AG04450 (cell line): Measurements from ENCODE around the gene PARD3. TPM values are rescaled to one million over a fixed set of nuclear protein-coding genes. Genes with fewer than 3 reads are reported as not detected.

Source experiments
- CTCF ChIA-PET: fragments of 300-600, 350-600 bp; formaldehyde crosslinking; extraction: SDS; loops from one replicate; lab custom pipeline; 2022; ENCODE audit warnings: antibody characterized with exemption, inconsistent platforms; lab: Charles Lee
- POLR2A ChIA-PET: fragments of 350-600 bp; formaldehyde crosslinking; extraction: SDS; loops from one replicate; lab custom pipeline; 2021; ENCODE audit warnings: antibody characterized with exemption, inconsistent platforms; lab: Yijun Ruan, JAX
- DNase-seq: peaks from one replicate; pipeline ENCODE4 v3.0.0-alpha.2; 2011; ENCODE audit warnings: low read depth, low spot score
- H3K27ac ChIP-seq: one replicate; pipeline ENCODE4 v1.5.1; 2012; ENCODE audit warnings: low read depth, low read length, control low read depth
- H3K27me3 ChIP-seq: one replicate; pipeline ENCODE4 v1.6.0; 2012; ENCODE audit warnings: low read length; ENCODE audit not compliant: control insufficient read depth, insufficient read depth
- H3K4me3 ChIP-seq: 2 replicates; pipeline ENCODE4 v1.5.1; 2011; ENCODE audit warnings: mild to moderate bottlenecking, low read depth, low read length, control low read depth
- H3K9me3 ChIP-seq: 2 replicates; pipeline ENCODE4 v1.5.1; 2012; ENCODE audit warnings: low read length; ENCODE audit not compliant: control insufficient read depth, insufficient read depth
- CTCF ChIP-seq: IDR thresholded peaks from 2 replicates; pipeline ENCODE4 v1.5.1; 2011; ENCODE audit warnings: low read depth, low read length, control low read depth, inconsistent platforms
- polyA plus RNA-seq: library from polyadenylated mRNA; depleted of rRNA; stranded (reverse); fragments of >200 nt; gene quantifications from 2 replicates; pipeline ENCODE4 v1.2.3, GENCODE V29; 2011

PARD3 gene
- polyA plus RNA-seq, 1 experiment: 43.1 TPM

GRCh38 chr10:34780818-34781380 is 34.2 kb downstream of the PARD3 start:
- TF ChIP-seq CTCF: no peak
- CTCF ChIA-PET: interaction anchor here (0.8 kb wide), 1 partner anchor 48 kb away, joined by 3 read pairs; no protein-coding TSS in a partner anchor
- no peak for DNase-seq
- Histone ChIP-seq H3K27ac (peak overlapping the region; percentile 25), H3K4me3 (peak overlapping the region; percentile 28; the same call in 1 of the 2 replicates), H3K27me3 (no peaks in the 10 kb centered on the region), H3K9me3 (no peaks in the 10 kb centered on the region)
- POLR2A ChIA-PET: interaction anchor here (0.5 kb wide), 1 partner anchor 129 kb away, joined by 4 read pairs; no protein-coding TSS in a partner anchor

DNA sequence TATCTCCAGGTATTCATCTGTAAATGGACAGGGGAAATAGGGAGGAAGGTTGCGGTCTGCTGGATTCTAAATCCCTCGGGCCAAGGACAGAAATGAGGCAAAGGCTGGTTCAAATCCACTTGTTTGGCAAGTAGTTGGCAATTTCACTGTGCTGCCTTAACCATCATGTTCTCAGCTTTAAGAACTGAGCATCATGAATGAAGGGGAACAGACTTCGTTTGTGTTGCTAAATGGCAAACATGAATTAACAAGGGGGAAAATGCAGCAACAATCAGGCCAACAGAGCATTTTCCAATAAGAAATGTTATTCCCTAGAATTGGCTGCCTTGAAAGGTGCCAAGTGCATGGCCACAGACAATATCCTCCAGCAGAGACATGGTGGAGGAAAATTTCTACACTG is 36.9 kb downstream of the PARD3 start:
- H3K27ac ChIP-seq: no peak overlapping the region
- no peaks in the 10 kb centered on the region for H3K27me3 ChIP-seq
- no peak for TF ChIP-seq CTCF
- POLR2A ChIA-PET: no interaction called here
- H3K4me3 ChIP-seq: no peak overlapping the region
- CTCF ChIA-PET: interaction anchor here (0.6 kb wide), 1 partner anchor 80 kb away, joined by 3 read pairs; no protein-coding TSS in a partner anchor
- DNase-seq: no peak
- H3K9me3 ChIP-seq: no peaks in the 10 kb centered on the region

- no peak overlapping the region for H3K4me3 ChIP-seq
- no peak for TF ChIP-seq CTCF
- POLR2A ChIA-PET: interaction anchor here (0.7 to 0.8 kb wide), 2 partner anchors 23 to 36 kb away, joined by 4 read pairs; no protein-coding TSS in a partner anchor
- H3K27me3 ChIP-seq: no peaks in the 10 kb centered on the region
- H3K27ac ChIP-seq: no peak overlapping the region
- CTCF ChIA-PET: interaction anchor here (0.6 to 1.2 kb wide), 5 partner anchors 52 to 210 kb away, joined by 3 read pairs; no protein-coding TSS in a partner anchor
- no peaks in the 10 kb centered on the region for H3K9me3 ChIP-seq
- DNase-seq: no peak
These were observed 38.9 kb downstream of the PARD3 start for GRCh38 chr10:34776090-34776690.

DNA sequence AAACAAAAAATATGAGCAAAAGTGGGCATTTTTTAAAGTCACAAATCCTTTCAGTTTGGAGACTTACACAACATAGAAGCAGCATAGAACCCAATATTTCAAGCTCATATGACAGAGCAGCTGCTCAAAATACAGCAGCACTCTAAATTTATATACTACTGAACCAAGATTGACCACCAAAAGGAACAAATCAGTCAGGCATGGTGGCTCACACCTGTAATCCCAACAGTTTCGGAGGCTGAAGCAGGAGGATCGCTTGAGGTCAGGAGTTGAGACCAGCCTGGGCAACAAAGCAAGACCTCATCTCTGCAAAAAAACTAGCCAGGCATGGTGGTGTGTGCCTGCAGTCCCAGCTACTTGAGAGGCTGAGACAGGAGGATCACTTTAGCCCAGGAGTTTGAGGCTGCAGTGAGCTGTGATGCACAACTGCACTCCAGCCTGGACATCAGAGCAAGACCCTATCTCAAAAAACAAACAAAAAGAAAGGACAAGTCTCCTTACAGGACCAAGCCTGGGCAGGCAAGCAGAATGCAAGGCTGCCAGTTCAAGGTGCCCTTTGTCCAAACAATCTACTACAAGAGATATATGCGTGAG is 40.0 kb downstream of the PARD3 start:
- no peak for TF ChIP-seq CTCF
- CTCF ChIA-PET: interaction anchor here (1.2 kb wide), 1 partner anchor 50 kb away, joined by 3 read pairs; no protein-coding TSS in a partner anchor

More for the DNA sequence above, 40.0 kb downstream of the PARD3 start:
- Histone ChIP-seq H3K27ac (no peak overlapping the region), H3K4me3 (no peak overlapping the region), H3K9me3 (no peaks in the 10 kb centered on the region), H3K27me3 (no peaks in the 10 kb centered on the region)
- POLR2A ChIA-PET: no interaction called here
- no peak for DNase-seq
